Activated CD8-positive, alpha-beta T cell treated with anti-CD3 and anti-CD28 coated beads, Interleukin-2, amount 10 ng/mL, durations not matched to agents 7 days and 5 days (primary cell): ENCODE measurements around the gene ROS1. TPM values are rescaled to one million over a fixed set of nuclear protein-coding genes. Genes with fewer than 3 reads are reported as not detected.
"Not testable (repeated sequence)": the region's sequence is repeated elsewhere in the genome, so short reads cannot be mapped to it uniquely, and the experiment has no call there.

ENCODE experiments used
- ATAC-seq: fragments of 150-1000 bp; cut with Tn5 transposase; one replicate; pipeline ENCODE4 v1.10.0; 2021; ENCODE audit warnings: moderate library complexity
- CTCF ChIA-PET: fragments of 350-600 bp; sonication (Branson Sonifier 250); formaldehyde crosslinking; loops from one replicate; lab custom pipeline; 2021; ENCODE audit warnings: antibody characterized with exemption; lab: Charles Lee
- POLR2A ChIA-PET: fragments of 350-600 bp; sonication (Branson Sonifier 250); formaldehyde crosslinking; loops from one replicate; lab custom pipeline; 2021; ENCODE audit warnings: antibody characterized with exemption; lab: Charles Lee
- DNase-seq: peaks from one replicate; pipeline ENCODE4 v3.0.0-alpha.2; 2020
- H3K27ac Mint-ChIP-seq: one replicate; pipeline ENCODE4 v1.8.0; 2021; ENCODE audit warnings: mild to moderate bottlenecking, mixed read lengths
- H3K27me3 Mint-ChIP-seq: one replicate; pipeline ENCODE4 v1.8.0; 2021; ENCODE audit warnings: low read depth, mixed read lengths
- H3K36me3 Mint-ChIP-seq: one replicate; pipeline ENCODE4 v1.8.0; 2021; ENCODE audit warnings: low read depth, mixed read lengths
- H3K4me1 Mint-ChIP-seq: one replicate; pipeline ENCODE4 v1.8.0; 2021; ENCODE audit warnings: low read depth, mixed read lengths
- H3K4me3 Mint-ChIP-seq: one replicate; pipeline ENCODE4 v1.8.0; 2021; ENCODE audit warnings: mild to moderate bottlenecking, mixed read lengths
- H3K9me3 Mint-ChIP-seq: one replicate; pipeline ENCODE4 v1.8.0; 2022; ENCODE audit warnings: mixed read lengths; ENCODE audit not compliant: insufficient read depth
- total RNA-seq, 2 experiments: library from RNA; stranded (reverse); gene quantifications; one replicate each; pipeline ENCODE4 v1.2.3, GENCODE V29; 2021

Gene ROS1
- total RNA-seq, 2 experiments from 2014 or later: not detected

DNA sequence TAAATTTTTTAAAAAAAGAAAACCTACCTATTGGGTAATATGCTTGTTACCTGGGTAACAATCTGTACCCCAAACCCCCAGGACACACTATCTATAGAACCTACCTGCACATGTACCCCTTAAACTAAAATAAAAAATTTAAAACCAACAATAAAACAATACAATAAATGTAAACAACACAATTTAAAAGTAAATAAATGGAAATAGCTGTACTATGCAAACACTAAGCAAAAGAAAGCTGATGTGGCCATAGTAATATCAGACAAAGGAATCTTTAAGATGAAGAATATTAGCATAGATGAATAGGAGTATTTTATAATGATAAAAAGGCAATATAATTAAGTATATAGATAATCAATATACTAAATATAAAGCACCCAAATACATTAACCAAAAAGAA lies 50.3 kb downstream of the ROS1 start:
- ATAC-seq (no peak), DNase-seq (no peak)
- Mint-ChIP-seq H3K4me1 (no peaks in the 10 kb centered on the region), H3K27me3 (peaks cover 6% of the 10 kb centered on the region), H3K4me3 (no peak overlapping the region), H3K27ac (no peak overlapping the region), H3K36me3 (no peaks in the 10 kb centered on the region), H3K9me3 (no peaks in the 10 kb centered on the region)
- POLR2A ChIA-PET: no interaction called here
- CTCF ChIA-PET: no interaction called here

DNA sequence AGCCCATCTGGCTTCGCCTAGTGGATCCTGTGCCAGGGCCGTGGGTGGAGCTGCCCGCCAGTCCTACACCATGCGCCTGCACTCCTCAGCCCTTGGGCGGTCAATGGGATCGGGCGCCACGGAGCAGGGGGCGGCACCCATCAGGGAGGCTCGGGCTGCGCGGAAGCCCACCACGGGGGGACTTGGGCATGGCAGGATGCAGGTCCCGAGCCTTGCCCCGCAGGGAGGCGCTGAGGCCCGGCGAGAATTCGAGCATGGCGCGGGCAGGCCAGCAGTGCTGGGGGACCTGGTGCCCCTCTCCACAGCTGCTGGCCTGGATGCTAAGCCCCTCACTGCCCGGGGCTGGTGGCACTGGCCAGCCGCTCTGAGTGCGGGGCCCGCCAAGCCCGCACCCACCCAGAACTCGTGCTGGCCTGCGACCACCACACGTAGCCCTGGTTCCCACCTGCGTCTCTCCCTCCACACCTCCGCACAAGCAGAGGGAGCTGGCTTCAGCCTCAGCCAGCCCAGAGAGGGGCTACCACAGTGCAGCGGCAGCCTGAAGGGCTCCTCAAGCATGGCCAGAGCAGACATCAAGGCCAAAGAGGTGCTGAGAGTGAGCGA lies 52.4 kb downstream of the ROS1 start:
- Mint-ChIP-seq H3K4me3 (no peak overlapping the region), H3K4me1 (no peaks in the 10 kb centered on the region), H3K36me3 (no peaks in the 10 kb centered on the region), H3K27me3 (peaks cover 6% of the 10 kb centered on the region), H3K27ac (no peak overlapping the region), H3K9me3 (no peaks in the 10 kb centered on the region)
- ATAC-seq (no peak), DNase-seq (no peak)
- CTCF ChIA-PET: no interaction called here
- POLR2A ChIA-PET: no interaction called here

DNA sequence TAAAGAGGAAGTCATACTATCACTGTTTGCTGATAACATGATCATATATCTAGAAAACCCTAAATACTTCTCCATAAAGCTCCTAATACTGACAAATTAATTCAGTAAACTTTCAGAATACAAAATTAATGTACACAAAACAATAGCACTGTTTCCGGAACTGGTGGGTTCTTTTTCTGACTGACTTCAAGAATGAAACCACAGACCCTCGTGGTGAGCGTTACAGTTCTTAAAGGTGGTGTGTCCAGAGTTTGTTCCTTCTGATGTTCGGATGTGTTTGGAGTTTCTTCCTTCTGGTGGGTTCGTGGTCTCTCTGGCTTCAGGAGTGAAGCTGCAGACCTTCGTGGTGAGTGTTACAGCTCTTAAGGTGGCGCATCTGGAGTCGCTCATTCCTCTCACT lies 53.5 kb downstream of the ROS1 start:
- ATAC-seq, POLR2A ChIA-PET, H3K27ac Mint-ChIP-seq, DNase-seq, CTCF ChIA-PET, H3K9me3 Mint-ChIP-seq, H3K4me1 Mint-ChIP-seq, H3K4me3 Mint-ChIP-seq, H3K36me3 Mint-ChIP-seq, H3K27me3 Mint-ChIP-seq: not testable (repeated sequence)

DNA sequence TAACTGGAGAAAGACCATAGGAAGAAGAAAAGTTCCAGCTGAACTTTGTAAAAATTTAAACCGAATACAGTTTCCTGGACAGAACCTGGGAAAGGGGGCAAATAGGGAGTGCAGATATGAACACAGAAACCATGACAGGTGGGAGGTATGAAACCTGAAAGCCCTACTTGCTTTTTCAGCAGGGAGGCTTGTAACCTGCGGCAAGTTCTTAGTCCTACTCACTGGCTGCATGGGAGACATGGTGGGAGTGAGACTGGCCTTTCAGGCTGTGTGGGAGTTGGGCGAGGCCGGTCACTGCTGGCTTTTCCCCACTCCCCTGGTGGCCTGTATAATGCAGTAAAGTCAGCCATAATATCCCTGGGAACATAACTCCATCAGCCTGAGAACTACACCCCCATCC lies 54.2 kb downstream of the ROS1 start:
- no peak for ATAC-seq
- Mint-ChIP-seq H3K4me3 (no peak overlapping the region), H3K4me1 (no peaks in the 10 kb centered on the region), H3K9me3 (no peaks in the 10 kb centered on the region), H3K27ac (no peak overlapping the region), H3K36me3 (no peaks in the 10 kb centered on the region), H3K27me3 (peaks cover 6% of the 10 kb centered on the region)
- ChIA-PET POLR2A (no interaction called here), CTCF (no interaction called here)
- no peak for DNase-seq

DNA sequence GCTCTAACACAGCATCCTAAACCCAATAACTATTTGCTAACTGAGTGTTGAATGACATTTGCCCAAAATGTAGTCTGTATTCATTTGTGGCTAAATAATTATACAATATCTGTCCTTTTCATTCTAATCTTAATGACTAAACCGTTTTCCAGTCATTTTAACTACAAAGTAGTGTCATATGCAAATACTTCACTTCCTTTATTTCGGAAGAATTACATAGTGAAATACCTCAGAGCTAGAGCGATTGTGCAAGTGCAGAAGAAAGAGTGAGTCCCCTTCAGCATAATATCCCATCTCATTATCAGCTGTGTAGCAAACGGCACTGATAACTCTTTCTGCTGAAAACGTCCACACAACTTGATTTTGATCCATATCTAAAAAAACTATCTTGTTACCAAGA lies 66.2 kb downstream of the ROS1 start:
- Mint-ChIP-seq H3K27ac (no peak overlapping the region), H3K36me3 (no peaks in the 10 kb centered on the region), H3K9me3 (no peaks in the 10 kb centered on the region), H3K4me3 (no peak overlapping the region), H3K27me3 (peaks cover 2% of the 10 kb centered on the region), H3K4me1 (no peaks in the 10 kb centered on the region)
- no peak for DNase-seq
- ATAC-seq: no peak
- ChIA-PET POLR2A (no interaction called here), CTCF (interaction anchor here (0.6 kb wide), 1 partner anchor 1350 kb away, joined by 3 read pairs; no protein-coding TSS in a partner anchor)

DNA sequence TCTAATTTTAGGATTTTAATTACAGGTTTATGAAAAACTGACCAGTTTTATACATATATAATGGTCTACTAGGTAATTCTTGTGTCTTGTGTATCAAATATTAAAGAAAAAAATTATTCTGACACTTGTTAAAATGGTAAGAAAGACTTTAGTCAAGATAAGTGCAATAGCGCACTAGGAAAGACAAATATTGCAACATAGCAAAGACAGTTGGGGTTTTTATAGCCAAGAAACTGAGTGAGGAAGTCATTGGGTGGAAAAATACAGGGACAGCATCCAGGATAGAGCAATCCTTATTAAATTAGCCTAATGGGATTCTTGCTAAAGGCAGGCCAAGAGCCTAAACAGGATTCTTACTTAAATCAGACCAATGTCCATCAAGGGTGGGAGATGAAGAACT lies 71.1 kb downstream of the ROS1 start:
- Mint-ChIP-seq H3K27me3 (peaks cover 10% of the 10 kb centered on the region), H3K4me3 (no peak overlapping the region), H3K4me1 (no peaks in the 10 kb centered on the region), H3K36me3 (no peaks in the 10 kb centered on the region), H3K27ac (no peak overlapping the region), H3K9me3 (no peaks in the 10 kb centered on the region)
- ATAC-seq (no peak), DNase-seq (no peak)
- ChIA-PET POLR2A (no interaction called here), CTCF (no interaction called here)

DNA sequence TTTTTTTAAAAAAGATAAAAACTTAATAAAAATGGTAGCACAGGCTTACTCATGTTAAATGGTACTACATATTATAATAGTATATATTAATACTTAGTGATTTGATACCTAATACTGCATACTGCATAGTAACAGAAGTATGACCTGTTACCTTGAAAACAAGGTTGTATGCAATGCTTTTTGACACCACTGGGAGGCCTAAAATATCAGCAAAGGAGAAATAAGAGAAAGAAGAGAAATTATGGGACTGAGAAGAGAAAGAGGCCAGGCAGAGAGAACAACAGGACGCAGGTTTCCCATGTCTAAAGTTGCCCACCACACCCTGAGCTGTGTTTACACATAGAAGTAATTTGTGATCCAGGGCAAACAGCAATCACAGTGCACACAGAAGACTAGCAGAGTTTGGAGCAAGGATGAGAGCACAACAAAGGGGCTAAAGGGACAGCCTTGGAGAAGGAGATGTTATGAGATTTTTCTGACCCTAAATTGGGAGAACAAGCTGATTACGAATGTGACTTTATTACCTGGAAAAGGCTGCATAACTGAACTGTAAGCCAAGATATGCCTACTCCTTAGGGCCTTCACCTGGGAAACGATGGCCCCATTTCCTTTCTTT lies 73.2 kb downstream of the ROS1 start:
- H3K9me3 Mint-ChIP-seq: no peaks in the 10 kb centered on the region
- H3K4me1 Mint-ChIP-seq: no peaks in the 10 kb centered on the region
- H3K36me3 Mint-ChIP-seq: no peaks in the 10 kb centered on the region
- no peak overlapping the region for H3K4me3 Mint-ChIP-seq
- no peak overlapping the region for H3K27ac Mint-ChIP-seq
- no peak for ATAC-seq
- ChIA-PET CTCF (no interaction called here), POLR2A (no interaction called here)
- peaks cover 7% of the 10 kb centered on the region for H3K27me3 Mint-ChIP-seq
- no peak for DNase-seq

DNA sequence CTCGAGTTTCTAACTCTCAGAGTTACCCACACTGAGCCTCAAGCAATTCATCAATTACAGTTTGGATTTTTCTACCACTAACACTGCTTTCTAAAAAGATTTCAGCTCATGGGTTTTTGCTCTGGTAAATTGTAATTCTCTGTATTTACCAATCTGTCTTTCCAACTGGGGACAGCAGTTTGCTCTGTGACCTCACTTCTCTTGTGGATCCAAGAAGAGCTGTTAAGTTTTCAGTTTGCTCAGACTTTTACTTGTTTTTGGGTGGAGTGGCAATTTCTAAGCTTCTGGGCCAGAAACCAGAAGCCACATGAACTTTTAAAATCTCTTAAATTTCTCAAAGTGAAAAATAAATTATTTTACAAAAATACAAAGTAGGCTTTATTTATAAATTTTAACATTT lies 74.2 kb downstream of the ROS1 start:
- ATAC-seq (no peak), DNase-seq (no peak)
- ChIA-PET POLR2A (interaction anchor here (0.6 kb wide), 1 partner anchor 242 kb away, joined by 4 read pairs; no protein-coding TSS in a partner anchor), CTCF (interaction anchor here (1.3 kb wide), 1 partner anchor 250 kb away, joined by 4 read pairs; the partner anchor contains the start of gene GOPC)
- Mint-ChIP-seq H3K27me3 (peaks cover 7% of the 10 kb centered on the region), H3K27ac (no peak overlapping the region), H3K36me3 (no peaks in the 10 kb centered on the region), H3K9me3 (no peaks in the 10 kb centered on the region), H3K4me1 (no peaks in the 10 kb centered on the region), H3K4me3 (no peak overlapping the region)

DNA sequence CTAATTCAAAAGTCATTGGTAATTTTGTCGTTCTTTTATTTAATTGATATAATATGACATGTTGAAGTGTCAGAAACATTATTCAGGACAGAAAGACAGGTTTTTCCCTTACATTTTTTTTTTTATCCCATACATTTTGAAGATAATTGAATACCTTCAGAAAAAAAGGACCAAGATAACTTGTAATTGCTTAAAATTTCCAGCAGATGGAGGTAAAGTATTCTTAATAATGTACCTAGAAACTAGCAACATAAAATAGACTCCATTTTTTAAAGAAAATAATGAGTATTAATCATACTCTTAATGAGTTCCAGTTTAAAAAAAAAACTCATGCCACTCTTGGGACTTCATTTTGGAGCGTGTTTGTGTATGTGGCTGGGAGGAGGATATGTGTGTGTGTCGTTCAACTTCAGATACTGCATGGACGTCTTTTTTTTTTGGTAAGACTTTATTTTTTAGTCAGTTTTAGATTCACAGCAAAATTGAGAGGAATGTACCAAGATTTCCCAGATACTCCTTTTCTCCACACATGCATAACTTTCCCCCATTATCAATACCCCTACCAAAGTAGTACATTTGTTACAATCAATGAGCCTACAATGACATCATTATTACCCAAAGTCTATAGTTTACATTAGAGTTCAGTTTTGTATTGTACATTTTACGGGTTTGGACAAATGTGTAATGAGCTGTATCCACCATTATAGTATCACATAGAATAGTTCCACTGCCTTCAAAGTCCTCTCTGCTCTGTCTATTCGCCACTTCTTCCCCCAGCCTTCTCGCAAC lies 79.4 kb downstream of the ROS1 start:
- ATAC-seq (no peak), DNase-seq (no peak)
- CTCF ChIA-PET: interaction anchor here (1.1 kb wide), 1 partner anchor 258 kb away, joined by 4 read pairs; no protein-coding TSS in a partner anchor
- POLR2A ChIA-PET: no interaction called here
- Mint-ChIP-seq H3K36me3 (no peaks in the 10 kb centered on the region), H3K27me3 (peaks cover 11% of the 10 kb centered on the region), H3K4me1 (no peaks in the 10 kb centered on the region), H3K27ac (no peak overlapping the region), H3K4me3 (no peak overlapping the region), H3K9me3 (no peaks in the 10 kb centered on the region)

DNA sequence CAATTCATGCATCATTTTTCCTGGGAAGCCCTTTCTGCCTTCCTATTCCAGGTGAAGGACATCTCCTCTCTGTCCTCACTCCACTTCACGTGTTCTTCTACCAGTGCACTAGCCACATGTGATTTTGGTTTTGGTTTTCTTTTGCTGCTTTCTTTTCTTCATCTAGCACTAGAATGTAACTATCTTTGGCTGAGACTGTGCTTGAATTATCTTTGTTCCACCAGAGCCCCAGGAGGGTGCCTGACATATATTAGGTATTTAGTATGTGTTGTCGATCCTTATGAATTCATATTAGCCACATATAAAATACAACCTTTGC lies 80.5 kb downstream of the ROS1 start:
- CTCF ChIA-PET: interaction anchor here (1.4 to 1.5 kb wide), 2 partner anchors 34 to 260 kb away, joined by 3 read pairs; no protein-coding TSS in a partner anchor
- POLR2A ChIA-PET: no interaction called here
- Mint-ChIP-seq H3K4me3 (no peak overlapping the region), H3K27ac (no peak overlapping the region), H3K27me3 (peaks cover 9% of the 10 kb centered on the region), H3K9me3 (no peaks in the 10 kb centered on the region), H3K36me3 (no peaks in the 10 kb centered on the region), H3K4me1 (no peaks in the 10 kb centered on the region)
- ATAC-seq (no peak), DNase-seq (no peak)

DNA sequence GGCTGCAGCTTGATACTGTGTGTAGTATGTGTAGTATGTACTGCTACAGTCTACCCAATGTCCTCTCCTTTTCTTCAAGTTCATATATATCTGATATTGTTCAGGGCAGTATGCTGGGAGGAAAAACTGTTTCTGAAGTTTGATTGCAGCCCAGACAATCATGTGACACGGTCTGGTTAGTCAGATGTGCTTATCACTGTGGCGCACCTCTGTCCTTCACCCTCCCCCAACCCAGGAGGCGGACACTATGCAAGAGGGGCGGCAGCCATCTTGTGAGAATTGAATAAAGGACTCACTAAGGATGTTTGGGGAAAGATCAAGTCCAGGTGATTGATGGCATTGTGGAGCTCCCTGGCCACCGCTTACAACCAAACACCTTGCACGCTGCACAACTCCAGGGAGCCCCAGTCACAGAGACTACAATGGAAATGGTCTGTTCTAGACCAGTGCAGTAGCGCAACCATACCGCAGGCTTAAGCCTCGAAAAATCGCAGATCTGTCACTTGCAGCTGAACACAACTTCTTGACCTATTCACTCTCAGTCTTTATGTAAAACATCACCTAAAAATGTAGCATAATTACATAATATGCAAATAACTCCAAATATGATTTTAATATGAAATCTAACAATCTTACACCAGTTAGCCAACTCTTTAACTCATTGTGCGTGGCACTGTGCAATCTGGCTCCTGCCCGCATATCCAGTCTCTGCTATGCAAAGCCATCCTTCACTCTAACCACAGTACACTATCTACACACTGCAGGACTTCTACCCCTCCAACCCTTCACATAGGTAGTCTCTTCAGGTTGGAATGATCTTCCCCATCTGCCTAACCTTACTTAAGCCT lies 81.1 kb downstream of the ROS1 start:
- POLR2A ChIA-PET: no interaction called here
- Mint-ChIP-seq H3K27ac (no peak overlapping the region), H3K27me3 (peaks cover 9% of the 10 kb centered on the region), H3K4me1 (no peaks in the 10 kb centered on the region), H3K9me3 (no peaks in the 10 kb centered on the region), H3K4me3 (no peak overlapping the region), H3K36me3 (no peaks in the 10 kb centered on the region)
- no peak for DNase-seq
- CTCF ChIA-PET: interaction anchor here (1.0 to 1.5 kb wide), 3 partner anchors 35 to 261 kb away, joined by 3 to 4 read pairs (median 3); no protein-coding TSS in a partner anchor
- no peak for ATAC-seq
